Rectal smooth muscle tissue (tissue), 1 donor: Measurements from ENCODE around the gene FRS3.

Experiments used
- H3K27ac ChIP-seq: one replicate; pipeline ENCODE4 v1.7.0; 2013; ENCODE audit warnings: low read depth, low read length, inconsistent platforms
- H3K27me3 ChIP-seq: one replicate; pipeline ENCODE4 v1.7.0; 2013; ENCODE audit warnings: low read length; ENCODE audit not compliant: control insufficient read depth, insufficient read depth
- H3K36me3 ChIP-seq: one replicate; pipeline ENCODE4 v1.7.0; 2013; ENCODE audit warnings: low read length; ENCODE audit not compliant: control insufficient read depth, insufficient read depth
- H3K4me1 ChIP-seq: one replicate; pipeline ENCODE4 v1.7.0; 2013; ENCODE audit warnings: low read length; ENCODE audit not compliant: control insufficient read depth, insufficient read depth
- H3K4me3 ChIP-seq: one replicate; pipeline ENCODE4 v1.7.0; 2013; ENCODE audit warnings: low read length
- H3K9ac ChIP-seq: one replicate; pipeline ENCODE4 v1.7.0; 2013; ENCODE audit warnings: low read length

FRS3 gene, protein sequence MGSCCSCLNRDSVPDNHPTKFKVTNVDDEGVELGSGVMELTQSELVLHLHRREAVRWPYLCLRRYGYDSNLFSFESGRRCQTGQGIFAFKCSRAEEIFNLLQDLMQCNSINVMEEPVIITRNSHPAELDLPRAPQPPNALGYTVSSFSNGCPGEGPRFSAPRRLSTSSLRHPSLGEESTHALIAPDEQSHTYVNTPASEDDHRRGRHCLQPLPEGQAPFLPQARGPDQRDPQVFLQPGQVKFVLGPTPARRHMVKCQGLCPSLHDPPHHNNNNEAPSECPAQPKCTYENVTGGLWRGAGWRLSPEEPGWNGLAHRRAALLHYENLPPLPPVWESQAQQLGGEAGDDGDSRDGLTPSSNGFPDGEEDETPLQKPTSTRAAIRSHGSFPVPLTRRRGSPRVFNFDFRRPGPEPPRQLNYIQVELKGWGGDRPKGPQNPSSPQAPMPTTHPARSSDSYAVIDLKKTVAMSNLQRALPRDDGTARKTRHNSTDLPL

DNA sequence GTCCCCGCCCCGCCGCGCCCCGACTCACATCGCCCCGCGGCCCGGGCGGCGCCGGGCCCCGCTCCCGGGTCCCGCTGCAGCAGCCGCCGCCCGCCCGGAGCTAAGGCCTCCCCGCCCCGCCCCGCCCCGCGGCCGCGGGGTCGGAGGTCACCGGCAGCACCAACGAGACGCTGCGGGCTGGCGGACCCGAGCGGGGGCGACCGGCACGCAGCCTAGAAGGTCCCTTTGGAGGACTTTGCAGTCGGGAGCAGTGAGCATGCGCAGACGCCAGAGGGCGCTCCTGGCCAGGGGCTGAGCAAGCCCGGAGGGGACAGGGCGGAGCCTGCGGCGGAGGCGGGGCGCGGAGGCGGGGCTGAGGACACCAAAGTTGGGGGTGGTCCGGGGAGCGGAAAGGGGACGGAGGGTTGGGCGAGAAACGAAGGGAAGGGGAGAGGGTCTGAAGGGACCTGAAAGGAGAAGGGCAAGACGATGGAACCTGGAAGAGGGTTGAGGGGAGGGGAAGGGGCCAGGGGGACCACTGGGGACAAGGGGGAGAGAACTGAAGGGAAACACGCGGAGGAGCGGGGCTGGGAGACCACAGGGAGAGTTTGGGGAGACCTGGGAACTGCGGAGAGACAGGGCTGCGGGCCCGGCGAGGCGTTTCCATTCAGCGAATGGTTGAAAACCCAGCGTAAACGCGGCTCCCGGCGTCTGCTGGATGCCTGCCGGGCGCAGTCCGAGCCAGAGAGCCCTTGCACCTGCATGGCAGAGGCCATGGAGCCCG is at the start of gene FRS3:
TSS of gene FRS3 (minus strand) at position 113 of the 763 bp plus-strand sequence. CDS start 2,913 bp downstream, outside the sequence.
- peak within 1 kb of the TSS; percentile 86 for H3K4me3 ChIP-seq
- peaks cover 12% of the 10 kb centered on the region for H3K4me1 ChIP-seq
- H3K36me3 ChIP-seq: peaks cover 11% of the 10 kb centered on the region
- H3K27ac ChIP-seq: peak within 1 kb of the TSS; percentile 81
- H3K9ac ChIP-seq: peak within 1 kb of the TSS; percentile 38
- H3K27me3 ChIP-seq: no peaks in the 10 kb centered on the region

DNA sequence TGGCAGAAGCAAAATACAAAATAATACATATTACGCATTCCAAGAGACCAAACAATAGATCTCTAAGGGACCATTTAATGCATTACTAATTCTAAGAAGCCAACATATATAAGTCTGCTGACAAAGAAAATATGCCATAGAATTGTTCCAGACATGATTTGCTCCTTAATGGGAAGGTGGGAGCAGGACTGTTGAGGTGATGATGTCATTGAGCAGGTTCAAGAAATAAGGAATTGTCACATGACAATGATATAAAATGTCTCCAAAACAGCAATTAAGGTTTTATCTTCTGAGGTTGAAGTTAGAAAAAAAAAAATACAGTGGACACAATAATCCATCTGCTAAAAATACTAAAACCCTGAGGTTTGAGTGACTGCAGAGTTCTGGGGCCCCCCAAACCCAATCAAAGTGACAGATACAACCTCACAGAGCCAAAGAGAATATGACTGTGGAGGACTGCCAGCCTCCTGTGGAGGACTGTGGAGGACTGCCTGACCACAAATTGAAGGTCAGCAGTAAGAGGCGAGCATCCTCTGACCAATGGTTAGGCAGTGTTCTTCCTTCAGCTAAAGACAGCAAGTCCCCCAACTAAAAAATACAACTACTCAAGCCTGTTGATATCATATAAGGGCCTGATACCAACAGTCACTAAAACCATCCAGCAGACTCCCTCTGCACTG is 46.8 kb upstream of the FRS3 start:
- Histone ChIP-seq H3K9ac (no peak overlapping the region), H3K27me3 (no peaks in the 10 kb centered on the region), H3K36me3 (no peaks in the 10 kb centered on the region)

DNA sequence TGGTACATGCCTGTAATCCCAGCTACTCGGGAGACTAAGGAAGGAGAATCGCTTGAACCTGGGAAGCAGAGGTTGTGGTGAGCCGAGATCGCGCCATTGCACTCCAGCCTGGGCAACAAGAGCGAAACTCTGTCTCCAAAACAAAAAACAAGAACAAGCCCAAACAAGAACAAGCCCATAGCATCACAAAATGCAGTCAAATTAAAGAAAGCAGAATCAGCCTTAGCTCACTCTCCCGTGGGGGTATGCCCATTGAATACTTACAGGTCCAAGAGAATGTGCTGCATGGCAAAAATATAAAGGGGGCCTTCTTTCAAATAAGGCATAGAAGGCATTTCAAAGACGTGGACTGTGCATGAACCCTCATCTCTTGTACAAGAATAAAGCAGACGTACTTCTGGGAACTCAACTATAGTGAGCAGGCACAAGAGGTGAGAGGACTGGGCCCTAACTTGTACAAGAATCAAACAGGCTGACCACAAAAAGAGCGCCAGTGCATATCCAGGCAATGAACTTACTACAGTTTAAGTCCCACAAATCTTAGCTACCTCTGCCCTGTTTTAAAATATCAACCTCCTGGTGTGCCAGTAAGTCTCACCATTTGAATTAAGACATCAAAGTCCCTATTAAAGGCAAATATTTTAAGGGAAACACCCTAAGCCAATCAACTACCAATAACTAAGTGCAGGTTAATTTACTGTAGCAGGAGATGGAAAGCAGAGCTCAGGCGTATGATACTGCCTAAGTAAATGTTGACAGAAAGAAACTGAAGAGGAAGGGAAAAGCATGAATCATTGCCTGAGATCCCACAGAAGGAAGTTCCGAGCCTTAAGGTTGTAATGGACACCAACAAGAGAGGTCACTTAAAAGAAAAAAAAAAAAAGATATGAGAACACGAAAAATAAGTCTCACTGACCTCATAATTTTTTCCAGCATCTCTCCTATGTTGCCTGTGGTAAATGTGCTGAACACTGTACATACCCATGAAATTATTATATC is 45.2 kb upstream of the FRS3 start:
- H3K36me3 ChIP-seq: no peaks in the 10 kb centered on the region
- H3K27ac ChIP-seq: no peak overlapping the region
- H3K4me3 ChIP-seq: no peak overlapping the region
- H3K9ac ChIP-seq: no peak overlapping the region
- no peaks in the 10 kb centered on the region for H3K27me3 ChIP-seq
- H3K4me1 ChIP-seq: no peaks in the 10 kb centered on the region

More for the DNA sequence above, 46.8 kb upstream of the FRS3 start:
- Histone ChIP-seq H3K4me3 (no peak overlapping the region), H3K4me1 (no peaks in the 10 kb centered on the region), H3K27ac (no peak overlapping the region)

GRCh38 chr6:41823178-41823577 is 43.5 kb upstream of the FRS3 start:
- H3K4me3 ChIP-seq: no peak overlapping the region
- H3K36me3 ChIP-seq: no peaks in the 10 kb centered on the region
- H3K27me3 ChIP-seq: no peaks in the 10 kb centered on the region
- H3K9ac ChIP-seq: no peak overlapping the region
- no peaks in the 10 kb centered on the region for H3K4me1 ChIP-seq
- no peak overlapping the region for H3K27ac ChIP-seq

- Histone ChIP-seq H3K36me3 (no peaks in the 10 kb centered on the region), H3K27me3 (no peaks in the 10 kb centered on the region), H3K27ac (no peak overlapping the region), H3K4me3 (no peak overlapping the region), H3K9ac (no peak overlapping the region), H3K4me1 (no peaks in the 10 kb centered on the region)
Measured at GRCh38 chr6:41822021-41822420, 42.3 kb upstream of the FRS3 start.

DNA sequence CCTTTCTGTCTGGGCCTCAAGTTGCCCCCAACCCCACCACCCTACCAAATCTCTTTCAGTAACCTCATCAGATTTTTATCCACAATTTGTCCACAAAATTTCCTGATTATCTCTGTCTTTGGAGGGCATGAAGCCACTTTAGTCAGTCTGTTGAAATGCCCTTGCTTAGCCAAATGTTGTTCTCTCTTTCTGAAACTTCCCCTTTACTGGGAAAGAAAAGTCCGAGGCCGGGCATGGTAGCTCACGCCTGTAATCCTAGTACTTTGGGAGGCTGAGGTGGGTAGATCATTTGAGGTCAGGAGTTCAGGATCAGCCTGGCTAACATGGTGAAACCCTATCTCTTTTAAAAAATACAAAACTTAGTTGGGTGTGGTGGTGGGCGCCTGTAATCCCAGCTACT is 41.6 kb upstream of the FRS3 start:
- no peak overlapping the region for H3K27ac ChIP-seq
- no peak overlapping the region for H3K4me3 ChIP-seq
- H3K27me3 ChIP-seq: no peaks in the 10 kb centered on the region
- H3K4me1 ChIP-seq: no peaks in the 10 kb centered on the region
- H3K36me3 ChIP-seq: no peaks in the 10 kb centered on the region
- no peak overlapping the region for H3K9ac ChIP-seq

DNA sequence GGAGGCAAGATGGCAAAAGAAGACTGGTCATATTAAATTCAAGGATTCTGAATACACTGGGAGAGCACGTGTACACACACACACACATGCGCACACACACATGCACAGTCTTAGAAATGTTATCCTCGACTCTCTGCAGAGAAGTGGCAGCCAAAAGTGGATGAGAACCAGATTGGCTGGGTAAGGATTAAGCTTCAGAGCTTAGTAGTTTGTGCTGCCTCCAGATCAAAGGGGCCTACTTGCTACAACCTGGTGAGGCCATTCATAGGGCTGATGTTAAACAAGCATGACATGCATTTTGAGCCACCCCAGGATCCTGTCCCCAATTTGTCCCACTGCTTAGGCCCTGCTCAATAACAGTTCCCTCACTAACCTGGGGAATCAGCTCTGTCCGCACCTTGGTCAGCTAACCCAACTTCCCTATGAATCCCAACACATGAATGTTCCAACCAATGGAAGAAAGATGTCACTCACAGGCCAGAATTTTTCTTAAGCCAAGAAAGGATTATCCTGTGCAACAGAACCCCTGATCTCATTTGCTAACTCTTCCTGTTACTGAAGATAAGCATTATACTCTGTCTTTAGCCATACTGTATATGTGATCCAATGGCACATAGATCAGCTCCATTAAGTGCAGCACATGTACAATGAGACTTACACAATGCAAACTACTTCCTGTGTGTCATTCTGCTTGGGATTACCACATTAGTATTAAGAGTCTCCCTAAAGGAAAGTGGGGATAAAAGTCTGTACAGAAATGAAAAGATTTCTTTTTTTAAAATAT is 38.8 kb upstream of the FRS3 start:
- H3K4me3 ChIP-seq: no peak overlapping the region
- no peak overlapping the region for H3K27ac ChIP-seq
- H3K27me3 ChIP-seq: no peaks in the 10 kb centered on the region
- no peak overlapping the region for H3K9ac ChIP-seq
- no peaks in the 10 kb centered on the region for H3K4me1 ChIP-seq
- no peaks in the 10 kb centered on the region for H3K36me3 ChIP-seq

GRCh38 chr6:41815587-41815986 is 35.9 kb upstream of the FRS3 start:
- Histone ChIP-seq H3K27me3 (no peaks in the 10 kb centered on the region), H3K4me1 (no peaks in the 10 kb centered on the region), H3K9ac (no peak overlapping the region), H3K27ac (no peak overlapping the region), H3K4me3 (no peak overlapping the region), H3K36me3 (no peaks in the 10 kb centered on the region)

- H3K4me3 ChIP-seq: no peak overlapping the region
- H3K27ac ChIP-seq: no peak overlapping the region
- H3K36me3 ChIP-seq: no peaks in the 10 kb centered on the region
- H3K4me1 ChIP-seq: no peaks in the 10 kb centered on the region
- no peaks in the 10 kb centered on the region for H3K27me3 ChIP-seq
- no peak overlapping the region for H3K9ac ChIP-seq
Measured at GRCh38 chr6:41814629-41815028, 34.9 kb upstream of the FRS3 start.

DNA sequence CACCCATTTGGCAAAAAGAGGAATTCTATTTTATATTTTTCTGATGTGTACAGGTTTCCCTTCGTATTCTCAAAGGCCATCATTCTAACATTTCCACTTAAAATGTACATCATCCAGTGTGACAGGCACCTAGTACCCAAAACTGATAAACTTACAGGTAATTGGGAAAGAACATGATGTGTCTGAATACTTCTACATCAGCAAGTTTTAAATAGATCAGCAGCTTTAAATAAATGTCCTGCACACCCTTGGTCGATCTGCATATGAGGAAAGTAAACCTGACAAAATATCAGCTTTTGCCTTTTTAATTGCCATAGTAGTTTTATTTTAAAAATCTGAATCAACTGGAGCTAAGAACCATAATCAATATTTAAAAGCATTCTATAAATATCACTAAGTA is 34.3 kb upstream of the FRS3 start:
- Histone ChIP-seq H3K4me3 (no peak overlapping the region), H3K27ac (no peak overlapping the region), H3K9ac (no peak overlapping the region), H3K4me1 (no peaks in the 10 kb centered on the region), H3K36me3 (no peaks in the 10 kb centered on the region), H3K27me3 (no peaks in the 10 kb centered on the region)

GRCh38 chr6:41813469-41813868 is 33.8 kb upstream of the FRS3 start:
- H3K27ac ChIP-seq: no peak overlapping the region
- no peak overlapping the region for H3K4me3 ChIP-seq
- no peaks in the 10 kb centered on the region for H3K36me3 ChIP-seq
- H3K9ac ChIP-seq: no peak overlapping the region
- H3K27me3 ChIP-seq: no peaks in the 10 kb centered on the region
- no peaks in the 10 kb centered on the region for H3K4me1 ChIP-seq
